H1 (cell line): ENCODE data around the gene KCMF1. TPM values are rescaled to one million over a fixed set of nuclear protein-coding genes. Genes with fewer than 3 reads are reported as not detected.

ENCODE experiments used
- BACH1 ChIP-seq: IDR thresholded peaks from 2 replicates; pipeline ENCODE4 v1.6.1; 2012; ENCODE audit warnings: low read length, improper control_type of control experiment
- CBX8 ChIP-seq: fragments of 300-800, 300-1000 bp; sonication (generic); IDR thresholded peaks from 2 replicates; pipeline ENCODE4 v1.7.1; 2016; ENCODE audit warnings: low read depth, low read length, borderline replicate concordance
- E2F6 ChIP-seq: IDR thresholded peaks from 2 replicates; pipeline ENCODE4 v1.6.1; 2012; ENCODE audit warnings: inconsistent platforms
- EGR1 ChIP-seq: IDR thresholded peaks from 2 replicates; pipeline ENCODE4 v1.6.1; 2011; ENCODE audit warnings: low read depth, low read length, borderline replicate concordance
- GABPA ChIP-seq: IDR thresholded peaks from 2 replicates; pipeline ENCODE4 v1.6.1; 2011; ENCODE audit warnings: mild to moderate bottlenecking, low read length, moderate library complexity, borderline replicate concordance; ENCODE audit not compliant: insufficient read depth
- HDAC6 ChIP-seq: IDR thresholded peaks from one replicate; pipeline ENCODE4 v1.7.1; 2012; ENCODE audit warnings: low read depth, mild to moderate bottlenecking, inconsistent platforms, low read length, moderate library complexity
- KDM1A ChIP-seq: fragments of 200-600, 300-600 bp; sonication (generic); IDR thresholded peaks from 2 replicates; pipeline ENCODE4 v1.7.1; 2016; ENCODE audit warnings: mild to moderate bottlenecking, low read length, borderline replicate concordance
- KDM5A ChIP-seq: fragments of 200-600 bp; IDR thresholded peaks from 2 replicates; pipeline ENCODE4 v1.7.1; 2012; ENCODE audit warnings: mild to moderate bottlenecking, low read length, inconsistent platforms, mixed read lengths
- MAX ChIP-seq: IDR thresholded peaks from 2 replicates; pipeline ENCODE4 v1.6.1; 2012; ENCODE audit warnings: inconsistent platforms
- POU5F1 ChIP-seq: IDR thresholded peaks from 2 replicates; pipeline ENCODE4 v1.6.1; 2011; ENCODE audit warnings: low read depth, mild to moderate bottlenecking, low read length, moderate library complexity
- SAP30 ChIP-seq: fragments of 300-600 bp; sonication (generic); IDR thresholded peaks from 2 replicates; pipeline ENCODE4 v1.7.1; 2012; ENCODE audit warnings: low read length, moderate library complexity, mild to moderate bottlenecking, inconsistent platforms; ENCODE audit not compliant: insufficient read depth, insufficient replicate concordance
- SP1 ChIP-seq: IDR thresholded peaks from 2 replicates; pipeline ENCODE4 v1.6.1; 2011; ENCODE audit warnings: low read depth, low read length
- polyA plus RNA-seq, 7 experiments: library from polyadenylated mRNA; depleted of rRNA in 3 of 7; stranded (reverse) in 5 of 7; unstranded in 2 of 7; fragments of >200 nt in 5 of 7; fragments of 200-250 nt in 2 of 7; gene quantifications; 1 replicate in 5 of 7; 2 replicates in 1 of 7; 4 replicates in 1 of 7; pipeline versions ENCODE4 v1.2.1 to v1.2.3, GENCODE V29; 2011 to 2013; ENCODE audit warnings: missing spikeins in 2 of 7, mixed read lengths in 2 of 7
- total RNA-seq: library from RNA; stranded (reverse); fragmentation: NEBNext Ultra II Directional; extraction: Animal tissue kit (Norgen Biotek cat#: 25700); gene quantifications from 2 replicates; pipeline ENCODE4 v1.2.1, GENCODE V29; 2021

Gene KCMF1
- total and polyA plus RNA-seq, 2 of the 8 experiments (the other 6 are each of a cell fraction or from before 2014, with no cell fraction given) = 86.9 to 149 TPM

- TF ChIP-seq E2F6 (no peak), CBX8 (no peak), HDAC6 (no peak), SP1 (no peak), GABPA (no peak), KDM1A (no peak), POU5F1 (no peak), EGR1 (no peak), BACH1 (no peak), KDM5A (no peak), MAX (no peak), SAP30 (no peak)
These were observed 24.6 kb upstream of the KCMF1 start (continued) for GRCh38 chr2:84946204-84947009.
